ENCODE measurements around the gene DMAP1. TPM values are rescaled to one million over a fixed set of nuclear protein-coding genes. Genes with fewer than 3 reads are reported as not detected.

DMAP1 gene
- total and polyA plus RNA-seq, 2 experiments from 2014 or later: 32.6 to 40.0 TPM

DNA sequence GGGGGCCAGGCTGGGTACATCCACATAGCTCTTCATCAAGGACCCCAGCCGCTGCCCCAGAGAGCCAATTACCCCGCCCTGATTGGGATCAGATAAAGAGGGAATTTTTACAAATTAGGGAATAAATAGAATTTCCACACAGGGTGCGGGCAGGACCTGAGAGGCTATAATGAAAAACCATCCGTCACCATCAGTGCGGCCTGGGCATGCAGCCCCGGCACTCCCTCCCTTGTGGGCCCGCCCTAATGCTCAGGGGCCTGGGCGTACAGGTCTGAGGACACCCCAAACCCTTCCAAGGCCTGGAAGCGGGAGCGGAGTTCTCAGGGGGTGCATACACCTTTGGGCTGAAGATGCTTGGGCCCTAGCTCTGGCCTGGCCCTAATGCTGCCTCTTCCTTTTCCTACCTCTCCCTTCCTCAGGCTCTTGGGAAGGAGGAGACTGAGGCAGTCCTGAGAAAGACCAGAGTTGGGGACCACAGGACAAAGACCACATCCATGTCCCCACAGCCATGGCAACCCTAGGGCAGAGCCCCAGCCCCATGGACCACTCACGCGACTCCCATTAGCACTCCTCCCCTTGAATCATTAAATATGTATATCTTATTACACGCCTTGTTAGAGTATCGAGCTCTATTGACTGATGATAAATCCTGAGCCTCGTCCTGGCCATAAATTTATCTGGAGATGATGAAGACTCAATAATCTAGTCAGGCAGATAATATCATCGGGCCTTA is 16.3 kb downstream of the DMAP1 start:
- H3K36me3 ChIP-seq (ENCODE audit: insufficient read depth): no peaks in the 10 kb centered on the region; the same call in 1 of the 2 replicates
- no peak overlapping the region for H2AFZ ChIP-seq
- Mint-ChIP-seq H3K27me3 (ENCODE audit: insufficient read depth, low read depth, poor library complexity) (peaks cover 1% of the 10 kb centered on the region), H3K27ac (no peak overlapping the region), H3K4me1 (no peaks in the 10 kb centered on the region), H3K4me3 (no peak overlapping the region), H3K36me3 (ENCODE audit: low read depth) (peaks cover 63% of the 10 kb centered on the region), H3K9me3 (peaks cover 32% of the 10 kb centered on the region)
- no peak overlapping the region for H3K27ac ChIP-seq (ENCODE audit: low read depth)
- ATAC-seq (no peak), DNase-seq (ENCODE audit: low spot score) (no peak)
- no peaks in the 10 kb centered on the region for H3K27me3 ChIP-seq (ENCODE audit: insufficient read depth)
- H4K20me1 ChIP-seq (replicated peaks; ENCODE audit: insufficient read depth): no peaks in the 10 kb centered on the region
- H3K79me2 ChIP-seq (replicated peaks; ENCODE audit: insufficient read depth): no peaks in the 10 kb centered on the region
- TF ChIP-seq EZH2 (IDR thresholded peaks at IDR 0.05; ENCODE audit: low read depth, unreplicated experiment) (no peak), JUNB (IDR thresholded peaks at IDR 0.05; ENCODE audit: unreplicated experiment) (no peak), REST (IDR thresholded peaks at IDR 0.05; ENCODE audit: unreplicated experiment) (no peak), POLR2AphosphoS5 (IDR thresholded peaks at IDR 0.05; ENCODE audit: low read depth) (no peak), CREB1 (CRISPR knock-in tag; IDR thresholded peaks at IDR 0.05; ENCODE audit: low read depth) (no peak)
- TF ChIP-seq, protein P1, sequence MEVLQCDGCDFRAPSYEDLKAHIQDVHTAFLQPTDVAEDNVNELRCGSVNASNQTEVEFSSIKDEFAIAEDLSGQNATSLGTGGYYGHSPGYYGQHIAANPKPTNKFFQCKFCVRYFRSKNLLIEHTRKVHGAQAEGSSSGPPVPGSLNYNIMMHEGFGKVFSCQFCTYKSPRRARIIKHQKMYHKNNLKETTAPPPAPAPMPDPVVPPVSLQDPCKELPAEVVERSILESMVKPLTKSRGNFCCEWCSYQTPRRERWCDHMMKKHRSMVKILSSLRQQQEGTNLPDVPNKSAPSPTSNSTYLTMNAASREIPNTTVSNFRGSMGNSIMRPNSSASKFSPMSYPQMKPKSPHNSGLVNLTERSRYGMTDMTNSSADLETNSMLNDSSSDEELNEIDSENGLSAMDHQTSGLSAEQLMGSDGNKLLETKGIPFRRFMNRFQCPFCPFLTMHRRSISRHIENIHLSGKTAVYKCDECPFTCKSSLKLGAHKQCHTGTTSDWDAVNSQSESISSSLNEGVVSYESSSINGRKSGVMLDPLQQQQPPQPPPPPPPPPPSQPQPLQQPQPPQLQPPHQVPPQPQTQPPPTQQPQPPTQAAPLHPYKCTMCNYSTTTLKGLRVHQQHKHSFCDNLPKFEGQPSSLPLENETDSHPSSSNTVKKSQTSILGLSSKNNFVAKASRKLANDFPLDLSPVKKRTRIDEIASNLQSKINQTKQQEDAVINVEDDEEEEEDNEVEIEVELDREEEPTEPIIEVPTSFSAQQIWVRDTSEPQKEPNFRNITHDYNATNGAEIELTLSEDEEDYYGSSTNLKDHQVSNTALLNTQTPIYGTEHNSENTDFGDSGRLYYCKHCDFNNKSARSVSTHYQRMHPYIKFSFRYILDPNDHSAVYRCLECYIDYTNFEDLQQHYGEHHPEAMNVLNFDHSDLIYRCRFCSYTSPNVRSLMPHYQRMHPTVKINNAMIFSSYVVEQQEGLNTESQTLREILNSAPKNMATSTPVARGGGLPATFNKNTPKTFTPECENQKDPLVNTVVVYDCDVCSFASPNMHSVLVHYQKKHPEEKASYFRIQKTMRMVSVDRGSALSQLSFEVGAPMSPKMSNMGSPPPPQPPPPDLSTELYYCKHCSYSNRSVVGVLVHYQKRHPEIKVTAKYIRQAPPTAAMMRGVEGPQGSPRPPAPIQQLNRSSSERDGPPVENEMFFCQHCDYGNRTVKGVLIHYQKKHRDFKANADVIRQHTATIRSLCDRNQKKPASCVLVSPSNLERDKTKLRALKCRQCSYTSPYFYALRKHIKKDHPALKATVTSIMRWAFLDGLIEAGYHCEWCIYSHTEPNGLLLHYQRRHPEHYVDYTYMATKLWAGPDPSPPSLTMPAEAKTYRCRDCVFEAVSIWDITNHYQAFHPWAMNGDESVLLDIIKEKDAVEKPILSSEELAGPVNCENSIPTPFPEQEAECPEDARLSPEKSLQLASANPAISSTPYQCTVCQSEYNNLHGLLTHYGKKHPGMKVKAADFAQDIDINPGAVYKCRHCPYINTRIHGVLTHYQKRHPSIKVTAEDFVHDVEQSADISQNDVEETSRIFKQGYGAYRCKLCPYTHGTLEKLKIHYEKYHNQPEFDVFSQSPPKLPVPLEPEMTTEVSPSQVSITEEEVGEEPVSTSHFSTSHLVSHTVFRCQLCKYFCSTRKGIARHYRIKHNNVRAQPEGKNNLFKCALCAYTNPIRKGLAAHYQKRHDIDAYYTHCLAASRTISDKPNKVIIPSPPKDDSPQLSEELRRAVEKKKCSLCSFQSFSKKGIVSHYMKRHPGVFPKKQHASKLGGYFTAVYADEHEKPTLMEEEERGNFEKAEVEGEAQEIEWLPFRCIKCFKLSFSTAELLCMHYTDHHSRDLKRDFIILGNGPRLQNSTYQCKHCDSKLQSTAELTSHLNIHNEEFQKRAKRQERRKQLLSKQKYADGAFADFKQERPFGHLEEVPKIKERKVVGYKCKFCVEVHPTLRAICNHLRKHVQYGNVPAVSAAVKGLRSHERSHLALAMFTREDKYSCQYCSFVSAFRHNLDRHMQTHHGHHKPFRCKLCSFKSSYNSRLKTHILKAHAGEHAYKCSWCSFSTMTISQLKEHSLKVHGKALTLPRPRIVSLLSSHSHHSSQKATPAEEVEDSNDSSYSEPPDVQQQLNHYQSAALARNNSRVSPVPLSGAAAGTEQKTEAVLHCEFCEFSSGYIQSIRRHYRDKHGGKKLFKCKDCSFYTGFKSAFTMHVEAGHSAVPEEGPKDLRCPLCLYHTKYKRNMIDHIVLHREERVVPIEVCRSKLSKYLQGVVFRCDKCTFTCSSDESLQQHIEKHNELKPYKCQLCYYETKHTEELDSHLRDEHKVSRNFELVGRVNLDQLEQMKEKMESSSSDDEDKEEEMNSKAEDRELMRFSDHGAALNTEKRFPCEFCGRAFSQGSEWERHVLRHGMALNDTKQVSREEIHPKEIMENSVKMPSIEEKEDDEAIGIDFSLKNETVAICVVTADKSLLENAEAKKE (CRISPR knock-in tag; IDR thresholded peaks at IDR 0.05): no peak
- H3F3A ChIP-seq (replicated peaks; ENCODE audit: low read depth): no peaks in the 10 kb centered on the region
- H3K9me2 ChIP-seq (ENCODE audit: insufficient read depth): no peaks in the 10 kb centered on the region
- no peak overlapping the region for H3K4me2 ChIP-seq
- H3K4me1 ChIP-seq (ENCODE audit: insufficient read depth): no peaks in the 10 kb centered on the region
- no peak overlapping the region for H3K4me3 ChIP-seq

All from GM23338 (cell line).